Neural progenitor cell (in vitro differentiated cells): ENCODE data around the gene SUCNR1. TPM values are rescaled to one million over a fixed set of nuclear protein-coding genes. Genes with fewer than 3 reads are reported as not detected.

ENCODE experiments used
- DNase-seq: peaks from one replicate; pipeline ENCODE4 v3.0.0-alpha.2; 2016; ENCODE audit warnings: low spot score
- H2AFZ ChIP-seq: fragments of 200-600 bp; sonication (generic); replicated peaks from 2 replicates; pipeline ENCODE4 v1.6.1; 2016; ENCODE audit warnings: antibody characterized with exemption
- H3F3A ChIP-seq: fragments of 200-600 bp; sonication (generic); 2 replicates; pipeline ENCODE4 v1.6.1; 2016; ENCODE audit warnings: antibody characterized with exemption, low read depth
- H3K27ac ChIP-seq: fragments of 200-600 bp; sonication (generic); 2 replicates; pipeline ENCODE4 v1.5.1; 2016; ENCODE audit warnings: mild to moderate bottlenecking
- H3K27me3 ChIP-seq: fragments of 200-600 bp; sonication (generic); 2 replicates; pipeline ENCODE4 v1.6.1; 2016; ENCODE audit warnings: mild to moderate bottlenecking, moderate library complexity
- H3K36me3 ChIP-seq: fragments of 200-600 bp; sonication (generic); 2 replicates; pipeline ENCODE4 v1.5.1; 2016
- H3K4me1 ChIP-seq: fragments of 200-600 bp; sonication (generic); 2 replicates; pipeline ENCODE4 v1.6.1; 2016; ENCODE audit warnings: mixed run types
- H3K4me2 ChIP-seq: fragments of 200-600 bp; sonication (generic); 2 replicates; pipeline ENCODE4 v1.6.1; 2016
- H3K4me3 ChIP-seq: fragments of 200-600 bp; sonication (generic); 2 replicates; pipeline ENCODE4 v1.5.1; 2016
- H3K79me2 ChIP-seq: fragments of 200-600 bp; sonication (generic); 2 replicates; pipeline ENCODE4 v1.6.1; 2016; ENCODE audit warnings: low read depth
- H3K9ac ChIP-seq: fragments of 200-600 bp; sonication (generic); 2 replicates; pipeline ENCODE4 v1.6.1; 2016
- H3K9me3 ChIP-seq: fragments of 200-600 bp; sonication (generic); 2 replicates; pipeline ENCODE4 v1.5.1; 2016; ENCODE audit warnings: low read depth
- H4K20me1 ChIP-seq: fragments of 200-600 bp; sonication (generic); 2 replicates; pipeline ENCODE4 v1.6.1; 2016; ENCODE audit warnings: low read depth
- H3K27ac Mint-ChIP-seq: 3 replicates; pipeline ENCODE4 v1.8.0; 2021; ENCODE audit warnings: mixed read lengths
- H3K27me3 Mint-ChIP-seq: 2 replicates; pipeline ENCODE4 v1.8.0; 2022; ENCODE audit warnings: low read depth, mild to moderate bottlenecking, inconsistent platforms, moderate library complexity, mixed read lengths; ENCODE audit not compliant: insufficient read depth
- H3K36me3 Mint-ChIP-seq: 3 replicates; pipeline ENCODE4 v1.8.0; 2021; ENCODE audit warnings: mixed read lengths
- H3K4me1 Mint-ChIP-seq: 3 replicates; pipeline ENCODE4 v1.8.0; 2021; ENCODE audit warnings: mixed read lengths
- H3K4me3 Mint-ChIP-seq: 3 replicates; pipeline ENCODE4 v1.8.0; 2021; ENCODE audit warnings: mild to moderate bottlenecking, moderate library complexity, mixed read lengths
- H3K9me3 Mint-ChIP-seq: 3 replicates; pipeline ENCODE4 v1.8.0; 2020; ENCODE audit warnings: mixed read lengths
- EZH2 ChIP-seq: fragments of 200-600 bp; sonication (generic); IDR thresholded peaks from 2 replicates; pipeline ENCODE4 v1.6.1; 2017; ENCODE audit warnings: antibody characterized with exemption, mild to moderate bottlenecking, moderate library complexity
- EZH2phosphoT487 ChIP-seq: fragments of 200-600 bp; sonication (generic); IDR thresholded peaks from 2 replicates; pipeline ENCODE4 v1.6.1; 2017; ENCODE audit warnings: antibody characterized with exemption
- total RNA-seq: library from RNA; depleted of rRNA; stranded (reverse); fragments of >200 nt; gene quantifications from 2 replicates; pipeline ENCODE4 v1.2.3, GENCODE V29; 2015; ENCODE audit warnings: low replicate concordance
- TF ChIP-seq, protein P1 (sequence below): fragments of 200-600 bp; sonication (generic); IDR thresholded peaks from 2 replicates; pipeline ENCODE4 v1.5.1; 2017; ENCODE audit warnings: antibody characterized with exemption, mild to moderate bottlenecking

Gene SUCNR1
- total RNA-seq, 1 donor from 2014 or later, result not detected

DNA sequence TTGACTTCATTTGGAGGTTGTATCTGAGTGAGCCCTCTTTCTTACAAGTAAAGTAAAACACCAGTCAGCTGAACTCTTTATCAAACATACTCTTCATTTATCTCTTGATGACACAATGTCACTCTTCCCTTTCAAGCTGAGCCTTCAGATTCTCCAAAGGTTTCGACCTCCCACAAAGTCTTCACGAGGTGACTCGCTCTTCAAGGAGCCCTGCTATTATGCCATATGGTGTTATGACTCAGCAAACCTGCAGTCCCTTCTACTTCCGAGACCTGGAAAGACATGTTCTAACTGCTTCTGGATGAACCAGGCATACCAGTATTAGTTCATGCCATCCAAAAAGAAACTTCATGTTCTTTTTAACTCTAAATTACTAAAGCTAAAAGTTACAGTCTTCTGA lies 36.4 kb upstream of the SUCNR1 start:
- H3K4me3 Mint-ChIP-seq, result no peak overlapping the region
- no peaks in the 10 kb centered on the region for H3K36me3 Mint-ChIP-seq
- TF ChIP-seq EZH2 (no peak), EZH2phosphoT487 (no peak)
- TF ChIP-seq, protein P1, sequence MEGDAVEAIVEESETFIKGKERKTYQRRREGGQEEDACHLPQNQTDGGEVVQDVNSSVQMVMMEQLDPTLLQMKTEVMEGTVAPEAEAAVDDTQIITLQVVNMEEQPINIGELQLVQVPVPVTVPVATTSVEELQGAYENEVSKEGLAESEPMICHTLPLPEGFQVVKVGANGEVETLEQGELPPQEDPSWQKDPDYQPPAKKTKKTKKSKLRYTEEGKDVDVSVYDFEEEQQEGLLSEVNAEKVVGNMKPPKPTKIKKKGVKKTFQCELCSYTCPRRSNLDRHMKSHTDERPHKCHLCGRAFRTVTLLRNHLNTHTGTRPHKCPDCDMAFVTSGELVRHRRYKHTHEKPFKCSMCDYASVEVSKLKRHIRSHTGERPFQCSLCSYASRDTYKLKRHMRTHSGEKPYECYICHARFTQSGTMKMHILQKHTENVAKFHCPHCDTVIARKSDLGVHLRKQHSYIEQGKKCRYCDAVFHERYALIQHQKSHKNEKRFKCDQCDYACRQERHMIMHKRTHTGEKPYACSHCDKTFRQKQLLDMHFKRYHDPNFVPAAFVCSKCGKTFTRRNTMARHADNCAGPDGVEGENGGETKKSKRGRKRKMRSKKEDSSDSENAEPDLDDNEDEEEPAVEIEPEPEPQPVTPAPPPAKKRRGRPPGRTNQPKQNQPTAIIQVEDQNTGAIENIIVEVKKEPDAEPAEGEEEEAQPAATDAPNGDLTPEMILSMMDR, result no peak
- no peaks in the 10 kb centered on the region for H4K20me1 ChIP-seq
- H3K9me3 Mint-ChIP-seq, result no peaks in the 10 kb centered on the region
- DNase-seq, result peak; percentile 42
- no peaks in the 10 kb centered on the region for H3K27me3 ChIP-seq
- H3F3A ChIP-seq, result peaks cover 6% of the 10 kb centered on the region
- peak overlapping the region; percentile 20 for H2AFZ ChIP-seq
- H3K27ac ChIP-seq, result no peak overlapping the region
- no peak overlapping the region for H3K27ac Mint-ChIP-seq
- no peaks in the 10 kb centered on the region for H3K36me3 ChIP-seq
- no peak overlapping the region for H3K9ac ChIP-seq
- no peaks in the 10 kb centered on the region for H3K79me2 ChIP-seq
- H3K27me3 Mint-ChIP-seq, result no peaks in the 10 kb centered on the region
- H3K4me2 ChIP-seq, result no peak overlapping the region
- no peak overlapping the region for H3K4me3 ChIP-seq
- H3K4me1 ChIP-seq, result peaks cover 20% of the 10 kb centered on the region
- H3K4me1 Mint-ChIP-seq, result peaks cover 11% of the 10 kb centered on the region
- H3K9me3 ChIP-seq, result no peaks in the 10 kb centered on the region

DNA sequence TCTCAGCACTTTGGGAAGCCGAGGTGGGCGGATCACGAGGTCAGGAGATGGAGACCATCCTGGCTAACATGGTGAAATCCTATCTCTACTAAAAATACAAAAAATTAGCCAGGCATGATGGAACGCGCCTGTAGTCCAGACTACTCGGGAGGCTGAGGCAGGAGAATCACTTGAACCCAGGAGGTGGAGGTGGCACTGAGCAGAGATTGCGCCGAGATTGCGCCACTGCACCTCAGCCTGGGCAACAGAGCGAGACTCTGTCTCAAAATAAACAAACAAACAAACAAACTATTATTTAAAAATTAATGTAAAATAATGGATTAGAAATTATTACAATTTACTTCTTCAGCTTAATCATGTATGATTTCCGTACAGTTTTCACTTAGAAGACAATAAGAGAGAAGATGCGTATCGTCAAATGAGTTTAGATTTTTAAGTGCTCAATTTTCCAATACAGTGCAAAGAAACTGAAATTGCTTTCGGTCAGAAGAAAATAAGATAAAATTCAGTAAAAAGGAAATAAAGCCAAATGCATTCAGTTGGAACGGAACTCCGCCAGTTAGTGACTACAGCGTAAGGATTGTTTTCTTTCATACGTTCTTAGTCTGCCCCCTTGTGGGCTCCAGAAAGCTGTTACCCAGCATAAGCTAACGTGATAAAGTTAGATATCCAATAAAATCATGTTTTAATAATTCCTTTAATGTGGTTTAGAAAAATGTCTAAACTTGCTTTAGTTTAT lies 34.7 kb upstream of the SUCNR1 start:
- H3K9me3 ChIP-seq, result no peaks in the 10 kb centered on the region
- no peaks in the 10 kb centered on the region for H3K79me2 ChIP-seq
- no peaks in the 10 kb centered on the region for H3K9me3 Mint-ChIP-seq
- peak; percentile 86 for DNase-seq
- peaks cover 11% of the 10 kb centered on the region for H3K4me1 Mint-ChIP-seq
- H4K20me1 ChIP-seq, result no peaks in the 10 kb centered on the region
- no peaks in the 10 kb centered on the region for H3K36me3 Mint-ChIP-seq
- peaks cover 20% of the 10 kb centered on the region for H3K4me1 ChIP-seq
- no peak overlapping the region for H3K4me2 ChIP-seq
- no peaks in the 10 kb centered on the region for H3K27me3 Mint-ChIP-seq
- no peak overlapping the region for H3K27ac ChIP-seq
- H3F3A ChIP-seq, result peaks cover 6% of the 10 kb centered on the region
- no peak overlapping the region for H3K27ac Mint-ChIP-seq
- TF ChIP-seq EZH2phosphoT487 (no peak), EZH2 (no peak)
- TF ChIP-seq, protein P1, result peak; percentile 96
- H3K36me3 ChIP-seq, result no peaks in the 10 kb centered on the region
- H3K4me3 Mint-ChIP-seq, result no peak overlapping the region
- no peak overlapping the region for H3K9ac ChIP-seq
- no peak overlapping the region for H3K4me3 ChIP-seq
- H2AFZ ChIP-seq, result no peak overlapping the region
- no peaks in the 10 kb centered on the region for H3K27me3 ChIP-seq

- Histone ChIP-seq H3K27me3 (no peaks in the 10 kb centered on the region), H4K20me1 (no peaks in the 10 kb centered on the region), H3K4me3 (no peak overlapping the region), H3K36me3 (no peaks in the 10 kb centered on the region), H3K27ac (no peak overlapping the region), H3K4me1 (peaks cover 20% of the 10 kb centered on the region), H3F3A (peaks cover 6% of the 10 kb centered on the region), H2AFZ (no peak overlapping the region), H3K9ac (no peak overlapping the region), H3K9me3 (no peaks in the 10 kb centered on the region), H3K4me2 (no peak overlapping the region), H3K79me2 (no peaks in the 10 kb centered on the region)
- DNase-seq, result peak; percentile 15
- no peaks in the 10 kb centered on the region for H3K9me3 Mint-ChIP-seq
- H3K4me3 Mint-ChIP-seq, result no peak overlapping the region
- no peaks in the 10 kb centered on the region for H3K36me3 Mint-ChIP-seq
- no peak overlapping the region for H3K27ac Mint-ChIP-seq
- peaks cover 11% of the 10 kb centered on the region for H3K4me1 Mint-ChIP-seq
- no peaks in the 10 kb centered on the region for H3K27me3 Mint-ChIP-seq
- TF ChIP-seq EZH2phosphoT487, result no peak
- TF ChIP-seq, protein P1, result no peak
- no peak for TF ChIP-seq EZH2
These were observed 34.2 kb upstream of the SUCNR1 start for GRCh38 chr3:151839313-151839631.
